GM12878 (cell line): ENCODE measurements around the gene BORCS5. TPM values are rescaled to one million over a fixed set of nuclear protein-coding genes. Genes with fewer than 3 reads are reported as not detected.

ENCODE experiments used
- ATAC-seq: fragments of 200-7000 bp; cut with Tn5 transposase; 3 replicates; pipeline ENCODE4 v1.9.1; 2020; ENCODE audit warnings: mild to moderate bottlenecking, moderate library complexity
- BruUV-seq: library from RNA; stranded (reverse); fragments of 400-500 nt; replicated peaks from 2 replicates; lab custom pipeline; 2021; lab: Mats Ljungman, UMichigan
- CTCF ChIA-PET: fragments of 300-600 bp; sonication (Branson Sonifier 250); formaldehyde crosslinking; extraction: SDS; loops from one replicate; lab custom pipeline; 2021; ENCODE audit warnings: inconsistent platforms; lab: Yijun Ruan, JAX
- POLR2A ChIA-PET: fragments of 350-600 bp; formaldehyde crosslinking; extraction: SDS; loops from one replicate; lab custom pipeline; 2021; ENCODE audit warnings: inconsistent platforms; lab: Charles Lee
- RAD21 ChIA-PET: fragments of 300-600 bp; sonication (Branson Sonifier 250); formaldehyde crosslinking; loops from one replicate; lab custom pipeline; 2023; ENCODE audit warnings: antibody characterized with exemption; ENCODE audit not compliant: unreplicated experiment; lab: Charles Lee
- SMC1A ChIA-PET: fragments of 300-600 bp; sonication (Branson Sonifier 250); formaldehyde crosslinking; loops from one replicate; lab custom pipeline; 2023; ENCODE audit not compliant: unreplicated experiment, uncharacterized antibody; lab: Charles Lee
- DNase-seq: peaks from one replicate; pipeline ENCODE4 v3.0.0-alpha.2; 2011; ENCODE audit warnings: low read depth, low spot score
- FAIRE-seq: peaks from 3 replicates; lab custom pipeline; 2011; peaks lifted over from hg19 to GRCh38; lab: Jason Lieb, UNC
- H2AFZ ChIP-seq: 2 replicates; pipeline ENCODE4 v1.6.0; 2011; ENCODE audit warnings: low read depth, low read length, control low read depth; ENCODE audit not compliant: control insufficient read depth
- H3K27ac ChIP-seq: 2 replicates; pipeline ENCODE4 v1.5.1; 2011; ENCODE audit warnings: control low read depth; ENCODE audit not compliant: control insufficient read depth, insufficient read depth
- H3K27me3 ChIP-seq, 2 experiments: replicated peaks in 1 of 2; 2 replicates each; pipeline versions ENCODE4 v1.6.0 to v1.6.1; 2011; ENCODE audit warnings: low read length in 1 of 2; ENCODE audit not compliant: control insufficient read depth in 2 of 2, insufficient read depth in 2 of 2
- H3K36me3 ChIP-seq, 2 experiments: 2 replicates each; pipeline ENCODE4 v1.5.1; 2011; ENCODE audit warnings: low read length in 1 of 2; ENCODE audit not compliant: control insufficient read depth in 2 of 2, insufficient read depth in 2 of 2
- H3K4me1 ChIP-seq: 2 replicates; pipeline ENCODE4 v1.6.1; 2011; ENCODE audit warnings: mild to moderate bottlenecking, low read length, moderate library complexity, mixed read lengths; ENCODE audit not compliant: control insufficient read depth, insufficient read depth
- H3K4me2 ChIP-seq: 2 replicates; pipeline ENCODE4 v1.6.0; 2011; ENCODE audit warnings: control low read depth; ENCODE audit not compliant: control insufficient read depth, insufficient read depth
- H3K4me3 ChIP-seq: fragments of 200-600 bp; sonication (generic); 2 replicates; pipeline ENCODE4 v1.5.1; 2016
- H3K79me2 ChIP-seq: 2 replicates; pipeline ENCODE4 v1.6.0; 2011; ENCODE audit warnings: low read length; ENCODE audit not compliant: control insufficient read depth, insufficient read depth
- H3K9ac ChIP-seq: 2 replicates; pipeline ENCODE4 v1.8.0; 2011; ENCODE audit warnings: low read length, control low read depth, mixed read lengths; ENCODE audit not compliant: control insufficient read depth, insufficient read depth
- H3K9me3 ChIP-seq: replicated peaks from 3 replicates; pipeline ENCODE4 v1.5.1; 2011; ENCODE audit warnings: mild to moderate bottlenecking, low read length; ENCODE audit not compliant: control insufficient read depth, insufficient read depth
- H4K20me1 ChIP-seq: 2 replicates; pipeline ENCODE4 v1.6.0; 2011; ENCODE audit not compliant: control insufficient read depth, insufficient read depth
- BACH1 ChIP-seq: fragments of 450-650 bp; IDR thresholded peaks from 2 replicates; pipeline ENCODE4 v1.6.1; 2017; ENCODE audit warnings: mild to moderate bottlenecking, borderline replicate concordance
- CBX5 ChIP-seq: sonication (generic); IDR thresholded peaks from 2 replicates; pipeline ENCODE4 v1.6.1; 2016; ENCODE audit warnings: low read depth, moderate library complexity, mild to moderate bottlenecking, inconsistent platforms
- EGR1 ChIP-seq, 2 experiments: IDR thresholded peaks; 1 replicate in 1 of 2; 2 replicates in 1 of 2; pipeline ENCODE4 v1.6.1; 2011 to 2012; ENCODE audit warnings: low read depth in 2 of 2, low read length in 2 of 2, borderline replicate concordance in 1 of 2, mild to moderate bottlenecking in 1 of 2, moderate library complexity in 1 of 2
- HCFC1 ChIP-seq: fragments of 150-350 bp; IDR thresholded peaks from 2 replicates; pipeline ENCODE4 v1.6.1; 2014; ENCODE audit warnings: low read length
- HDAC2 ChIP-seq: fragments of 200-600 bp; sonication (generic); IDR thresholded peaks from 2 replicates; pipeline ENCODE4 v1.6.1; 2017
- KAT2A ChIP-seq: conservative IDR thresholded peaks from 2 replicates; pipeline ENCODE4 v1.6.1; 2011; ENCODE audit warnings: low read depth, low read length; ENCODE audit not compliant: control insufficient read depth
- SP1 ChIP-seq: IDR thresholded peaks from one replicate; pipeline ENCODE4 v1.6.1; 2011; ENCODE audit warnings: low read depth, low read length
- TBL1XR1 ChIP-seq: IDR thresholded peaks from 2 replicates; pipeline ENCODE4 v1.6.1; 2012; ENCODE audit warnings: low read depth, low read length, improper control_type of control experiment
- TCF7 ChIP-seq: IDR thresholded peaks from 2 replicates; pipeline ENCODE4 v1.6.1; 2014; ENCODE audit warnings: antibody characterized with exemption, borderline replicate concordance
- YY1 ChIP-seq: IDR thresholded peaks from 2 replicates; pipeline ENCODE4 v1.6.1; 2011; ENCODE audit warnings: low read depth, mild to moderate bottlenecking, low read length
- ZNF622 ChIP-seq: fragments of 450-650 bp; IDR thresholded peaks from 2 replicates; pipeline ENCODE4 v1.6.1; 2017; ENCODE audit warnings: mild to moderate bottlenecking, inconsistent platforms
- WGBS: methylation state at CpG from one replicate; pipeline ENCODE4 v1.1.6; 2016; ENCODE audit warnings: low lambda C conversion rate; ENCODE audit not compliant: insufficient replicate concordance, insufficient coverage; ENCODE audit errors: missing lambda C conversion rate; 5-methylcytosine and 5-hydroxymethylcytosine counted together
- in situ Hi-C: fragments of 300-500 bp; cut with MboI; formaldehyde crosslinking; loops from 9 replicates; pipeline ENCODE4 v1.14.3; 2018; ENCODE audit warnings: mixed read lengths
- intact Hi-C: fragments of 100-400 bp; cut with micrococcal nuclease; formaldehyde crosslinking; loops from one replicate; pipeline ENCODE4 v1.14.2; 2022; ENCODE audit not compliant: unreplicated experiment
- polyA plus RNA-seq, 11 experiments: library from polyadenylated mRNA; depleted of rRNA in 4 of 11; unstranded in 6 of 11; stranded (reverse) in 5 of 11; fragments of >200 nt; fragmentation: Nextera tagmentation in 4 of 11; fragmentation: Illumina TruSeq in 1 of 11; extraction: Ambion mirVana in 4 of 11; extraction: Trizol in 1 of 11; gene quantifications; 1 replicate in 1 of 11; 2 replicates in 10 of 11; pipeline versions ENCODE4 v1.2.1 to v1.2.3, GENCODE V29; 2011 to 2016; ENCODE audit warnings: inconsistent platforms in 2 of 11, missing spikeins in 2 of 11, low read depth in 1 of 11
- total RNA-seq, 4 experiments: library from RNA; depleted of rRNA in 3 of 4; stranded (reverse); fragments of >200 nt in 3 of 4; fragmentation: Illumina TruSeq in 1 of 4; extraction: Trizol in 1 of 4; gene quantifications; 2 replicates each; pipeline versions ENCODE4 v1.2.1 to v1.2.3, GENCODE V29; 2013 to 2021
- TF ChIP-seq, protein P1 (sequence below): fragments of 450-650 bp; IDR thresholded peaks from 2 replicates; pipeline ENCODE4 v1.6.1; 2014; ENCODE audit warnings: mild to moderate bottlenecking
- TF ChIP-seq, protein P2 (sequence below): fragments of 150-350 bp; IDR thresholded peaks from 2 replicates; pipeline ENCODE4 v1.6.1; 2014; ENCODE audit warnings: mild to moderate bottlenecking, low read depth, low read length
- TF ChIP-seq, protein P3 (sequence below): fragments of 450-650 bp; IDR thresholded peaks from 2 replicates; pipeline ENCODE4 v1.6.1; 2017; ENCODE audit warnings: borderline replicate concordance
- TF ChIP-seq, protein P4 (sequence below): fragments of 450-650 bp; formaldehyde crosslinking; IDR thresholded peaks from 2 replicates; pipeline ENCODE4 v1.4.0; 2022; ENCODE audit warnings: mild to moderate bottlenecking, moderate library complexity

Gene BORCS5
- total and polyA plus RNA-seq, 10 of the 15 experiments (the other 5 are each of a cell fraction or from before 2014, with no cell fraction given): 1.4 to 39.7 (median 16.1) TPM

DNA sequence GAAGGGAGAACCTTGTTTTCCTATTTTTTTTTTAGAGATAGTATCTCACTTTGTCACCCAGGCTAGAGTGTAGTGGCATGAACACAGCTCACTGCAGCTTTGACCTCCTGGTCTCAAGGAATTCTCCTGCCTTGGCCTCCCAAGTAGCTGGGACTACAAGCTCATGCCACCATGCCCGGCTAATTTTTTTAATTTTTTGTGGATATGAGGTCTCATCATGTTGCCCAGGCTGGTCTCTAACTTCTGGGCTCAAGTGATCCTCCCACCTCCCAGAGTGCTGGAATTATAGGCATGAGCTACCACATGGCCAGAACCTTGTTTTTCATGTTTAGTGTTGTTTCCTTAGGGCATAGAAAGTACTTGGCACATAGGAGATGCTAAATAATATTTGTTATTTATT lies 20.4 kb upstream of the BORCS5 start:
- no peaks in the 10 kb centered on the region for H3K36me3 ChIP-seq
- TF ChIP-seq, protein P1, sequence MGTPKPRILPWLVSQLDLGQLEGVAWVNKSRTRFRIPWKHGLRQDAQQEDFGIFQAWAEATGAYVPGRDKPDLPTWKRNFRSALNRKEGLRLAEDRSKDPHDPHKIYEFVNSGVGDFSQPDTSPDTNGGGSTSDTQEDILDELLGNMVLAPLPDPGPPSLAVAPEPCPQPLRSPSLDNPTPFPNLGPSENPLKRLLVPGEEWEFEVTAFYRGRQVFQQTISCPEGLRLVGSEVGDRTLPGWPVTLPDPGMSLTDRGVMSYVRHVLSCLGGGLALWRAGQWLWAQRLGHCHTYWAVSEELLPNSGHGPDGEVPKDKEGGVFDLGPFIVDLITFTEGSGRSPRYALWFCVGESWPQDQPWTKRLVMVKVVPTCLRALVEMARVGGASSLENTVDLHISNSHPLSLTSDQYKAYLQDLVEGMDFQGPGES: no peak
- TF ChIP-seq CBX5 (no peak), HCFC1 (no peak), BACH1 (no peak), TCF7 (no peak), KAT2A (no peak), SP1 (no peak), EGR1 (IDR thresholded peaks at IDR 0.05; ENCODE audit: borderline replicate concordance in 1 of 2, low read depth in 2 of 2, low read length in 2 of 2) (no peak), HDAC2 (no peak), ZNF622 (no peak), TBL1XR1 (no peak), YY1 (no peak)
- TF ChIP-seq, protein P2, sequence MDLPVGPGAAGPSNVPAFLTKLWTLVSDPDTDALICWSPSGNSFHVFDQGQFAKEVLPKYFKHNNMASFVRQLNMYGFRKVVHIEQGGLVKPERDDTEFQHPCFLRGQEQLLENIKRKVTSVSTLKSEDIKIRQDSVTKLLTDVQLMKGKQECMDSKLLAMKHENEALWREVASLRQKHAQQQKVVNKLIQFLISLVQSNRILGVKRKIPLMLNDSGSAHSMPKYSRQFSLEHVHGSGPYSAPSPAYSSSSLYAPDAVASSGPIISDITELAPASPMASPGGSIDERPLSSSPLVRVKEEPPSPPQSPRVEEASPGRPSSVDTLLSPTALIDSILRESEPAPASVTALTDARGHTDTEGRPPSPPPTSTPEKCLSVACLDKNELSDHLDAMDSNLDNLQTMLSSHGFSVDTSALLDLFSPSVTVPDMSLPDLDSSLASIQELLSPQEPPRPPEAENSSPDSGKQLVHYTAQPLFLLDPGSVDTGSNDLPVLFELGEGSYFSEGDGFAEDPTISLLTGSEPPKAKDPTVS: no peak
- TF ChIP-seq, protein P3, sequence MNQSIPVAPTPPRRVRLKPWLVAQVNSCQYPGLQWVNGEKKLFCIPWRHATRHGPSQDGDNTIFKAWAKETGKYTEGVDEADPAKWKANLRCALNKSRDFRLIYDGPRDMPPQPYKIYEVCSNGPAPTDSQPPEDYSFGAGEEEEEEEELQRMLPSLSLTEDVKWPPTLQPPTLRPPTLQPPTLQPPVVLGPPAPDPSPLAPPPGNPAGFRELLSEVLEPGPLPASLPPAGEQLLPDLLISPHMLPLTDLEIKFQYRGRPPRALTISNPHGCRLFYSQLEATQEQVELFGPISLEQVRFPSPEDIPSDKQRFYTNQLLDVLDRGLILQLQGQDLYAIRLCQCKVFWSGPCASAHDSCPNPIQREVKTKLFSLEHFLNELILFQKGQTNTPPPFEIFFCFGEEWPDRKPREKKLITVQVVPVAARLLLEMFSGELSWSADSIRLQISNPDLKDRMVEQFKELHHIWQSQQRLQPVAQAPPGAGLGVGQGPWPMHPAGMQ: no peak
- TF ChIP-seq, protein P4, sequence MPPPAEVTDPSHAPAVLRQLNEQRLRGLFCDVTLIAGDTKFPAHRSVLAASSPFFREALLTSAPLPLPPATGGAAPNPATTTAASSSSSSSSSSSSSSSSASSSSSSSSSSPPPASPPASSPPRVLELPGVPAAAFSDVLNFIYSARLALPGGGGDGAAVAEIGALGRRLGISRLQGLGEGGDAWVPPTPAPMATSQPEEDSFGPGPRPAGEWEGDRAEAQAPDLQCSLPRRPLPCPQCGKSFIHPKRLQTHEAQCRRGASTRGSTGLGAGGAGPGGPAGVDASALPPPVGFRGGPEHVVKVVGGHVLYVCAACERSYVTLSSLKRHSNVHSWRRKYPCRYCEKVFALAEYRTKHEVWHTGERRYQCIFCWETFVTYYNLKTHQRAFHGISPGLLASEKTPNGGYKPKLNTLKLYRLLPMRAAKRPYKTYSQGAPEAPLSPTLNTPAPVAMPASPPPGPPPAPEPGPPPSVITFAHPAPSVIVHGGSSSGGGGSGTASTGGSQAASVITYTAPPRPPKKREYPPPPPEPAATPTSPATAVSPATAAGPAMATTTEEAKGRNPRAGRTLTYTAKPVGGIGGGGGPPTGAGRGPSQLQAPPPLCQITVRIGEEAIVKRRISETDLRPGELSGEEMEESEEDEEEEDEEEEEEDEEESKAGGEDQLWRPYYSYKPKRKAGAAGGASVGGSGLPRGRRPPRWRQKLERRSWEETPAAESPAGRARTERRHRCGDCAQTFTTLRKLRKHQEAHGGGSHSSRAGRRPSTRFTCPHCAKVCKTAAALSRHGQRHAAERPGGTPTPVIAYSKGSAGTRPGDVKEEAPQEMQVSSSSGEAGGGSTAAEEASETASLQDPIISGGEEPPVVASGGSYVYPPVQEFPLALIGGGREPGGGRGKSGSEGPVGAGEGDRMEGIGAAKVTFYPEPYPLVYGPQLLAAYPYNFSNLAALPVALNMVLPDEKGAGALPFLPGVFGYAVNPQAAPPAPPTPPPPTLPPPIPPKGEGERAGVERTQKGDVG (CRISPR knock-in tag): no peak
- no TSS peak for BruUV-seq
- H3K4me3 ChIP-seq: no peak overlapping the region
- H3K27ac ChIP-seq: no peak overlapping the region
- no peak overlapping the region for H3K4me2 ChIP-seq
- H2AFZ ChIP-seq: no peak overlapping the region
- H3K27me3 ChIP-seq: no peaks in the 10 kb centered on the region
- H3K79me2 ChIP-seq: no peaks in the 10 kb centered on the region
- H3K9me3 ChIP-seq: no peaks in the 10 kb centered on the region
- intact Hi-C loops: no loop called here
- ATAC-seq (no peak), FAIRE-seq (no peak), DNase-seq (no peak)
- in situ Hi-C loops: no loop called here
- 0 out of 2 replicates have a peak, but pooled peaks cover 3% of the 10 kb centered on the region for H3K4me1 ChIP-seq
- H3K9ac ChIP-seq: no peak overlapping the region
- CTCF ChIA-PET: interaction anchor here (0.6 to 14.9 kb wide), 14 partner anchors 8 to 400 kb away, joined by 3 to 214 read pairs (median 6); partner anchors contain the start of genes BORCS5 and MANSC1
- 36% methylated on average over 1 of the region's 1 CpG for WGBS
- RAD21 ChIA-PET: interaction anchor here (0.8 to 1.5 kb wide), 5 partner anchors 9 to 755 kb away, joined by 3 to 6 read pairs (median 4); partner anchors contain the start of gene BORCS5
- no peaks in the 10 kb centered on the region for H4K20me1 ChIP-seq
- SMC1A ChIA-PET: interaction anchor here (0.8 to 4.4 kb wide), 10 partner anchors 10 to 379 kb away, joined by 3 to 31 read pairs (median 4); partner anchors contain the start of gene BORCS5
- POLR2A ChIA-PET: no interaction called here
